ENCODE results near the gene SPACA9. TPM values are rescaled to one million over a fixed set of nuclear protein-coding genes. Genes with fewer than 3 reads are reported as not detected.

The SPACA9 gene
- total and polyA plus RNA-seq, 4 donors: 10.5 to 25.1 (median 16.2) TPM

GRCh38 chr9:132901858-132902831 lies 23.4 kb downstream of the SPACA9 start:
- peak; percentile 88 to 90 (median 89) for DNase-seq

GRCh38 chr9:132903574-132904492 lies 25.1 kb downstream of the SPACA9 start:
- Histone ChIP-seq H3K36me3 (ENCODE audit: control insufficient read depth in 4 of 4, insufficient read depth in 4 of 4, low read length in 4 of 4) (peaks cover 24 to 60% (median 35%) of the 10 kb centered on the region in 4 donors), H3K9ac (ENCODE audit: insufficient read depth in 1 of 2, low read length in 2 of 2) (no peak overlapping the region), H3K27me3 (ENCODE audit: control insufficient read depth in 3 of 3, insufficient read depth in 3 of 3, low read length in 2 of 3) (no peaks in the 10 kb centered on the region), H3K27ac (ENCODE audit: low read depth in 1 of 2, low read length in 1 of 2) (no peak overlapping the region), H3K4me1 (ENCODE audit: control insufficient read depth in 5 of 5, insufficient read depth in 5 of 5, low read length in 5 of 5) (no peaks in the 10 kb centered on the region), H3K9me3 (ENCODE audit: control insufficient read depth in 4 of 4, insufficient read depth in 3 of 4, low read length in 3 of 4) (peaks cover 0 to 2% (median 0%) of the 10 kb centered on the region in 4 donors), H3K4me3 (no peak overlapping the region)
- WGBS, 2 donors: 89 to 90% methylated on average over 13 of the region's 13 CpGs
- no peak for TF ChIP-seq CTCF (IDR thresholded peaks at IDR 0.05; ENCODE audit: control extremely low read depth, extremely low read depth)
- DNase-seq (no peak), ATAC-seq (ENCODE audit: insufficient read depth, low FRiP score) (no peak)

More at GRCh38 chr9:132901858-132902831, 23.4 kb downstream of the SPACA9 start:
- peaks cover 24 to 69% (median 38%) of the 10 kb centered on the region in 4 donors for H3K36me3 ChIP-seq (ENCODE audit: control insufficient read depth in 4 of 4, insufficient read depth in 4 of 4, low read length in 4 of 4)
- peaks cover 0 to 2% (median 0%) of the 10 kb centered on the region in 4 donors for H3K9me3 ChIP-seq (ENCODE audit: control insufficient read depth in 4 of 4, insufficient read depth in 3 of 4, low read length in 3 of 4)
- H3K27ac ChIP-seq (ENCODE audit: low read depth in 1 of 2, low read length in 1 of 2): no peak overlapping the region
- no peak overlapping the region for H3K4me3 ChIP-seq
- peak; percentile 83 for ATAC-seq (ENCODE audit: insufficient read depth, low FRiP score)
- H3K27me3 ChIP-seq (ENCODE audit: control insufficient read depth in 3 of 3, insufficient read depth in 3 of 3, low read length in 2 of 3): no peaks in the 10 kb centered on the region
- 48 to 52% methylated on average over 11 of the region's 11 CpGs for WGBS, 2 donors
- no peaks in the 10 kb centered on the region for H3K4me1 ChIP-seq (ENCODE audit: control insufficient read depth in 5 of 5, insufficient read depth in 5 of 5, low read length in 5 of 5)
- peak; percentile 63 for TF ChIP-seq CTCF (IDR thresholded peaks at IDR 0.05; ENCODE audit: control extremely low read depth, extremely low read depth)
- H3K9ac ChIP-seq (ENCODE audit: insufficient read depth in 1 of 2, low read length in 2 of 2): no peak overlapping the region

- DNase-seq: no peak
- WGBS, 2 donors: 92 to 96% methylated on average over 12 of the region's 12 CpGs
- peaks cover 29 to 58% (median 39%) of the 10 kb centered on the region in 4 donors for H3K36me3 ChIP-seq (ENCODE audit: control insufficient read depth in 4 of 4, insufficient read depth in 4 of 4, low read length in 4 of 4)
Measured at GRCh38 chr9:132905726-132906125, 27.0 kb downstream of the SPACA9 start.

More at GRCh38 chr9:132905726-132906125, 27.0 kb downstream of the SPACA9 start:
- H3K9ac ChIP-seq (ENCODE audit: insufficient read depth in 1 of 2, low read length in 2 of 2): no peak overlapping the region
- no peak for TF ChIP-seq CTCF (IDR thresholded peaks at IDR 0.05; ENCODE audit: control extremely low read depth, extremely low read depth)
- no peaks in the 10 kb centered on the region for H3K9me3 ChIP-seq (ENCODE audit: control insufficient read depth in 4 of 4, insufficient read depth in 3 of 4, low read length in 3 of 4)
- no peaks in the 10 kb centered on the region for H3K4me1 ChIP-seq (ENCODE audit: control insufficient read depth in 5 of 5, insufficient read depth in 5 of 5, low read length in 5 of 5)
- ATAC-seq (ENCODE audit: insufficient read depth, low FRiP score): no peak
- H3K27me3 ChIP-seq (ENCODE audit: control insufficient read depth in 3 of 3, insufficient read depth in 3 of 3, low read length in 2 of 3): no peaks in the 10 kb centered on the region
- no peak overlapping the region for H3K4me3 ChIP-seq
- H3K27ac ChIP-seq (ENCODE audit: low read depth in 1 of 2, low read length in 1 of 2): no peak overlapping the region
